Measurements from ENCODE around the gene SH3RF3.

Gene SH3RF3

GRCh38 chr2:109450574-109451273 lies 321.7 kb downstream of the SH3RF3 start:
- FAIRE-seq (no peak), DNase-seq (ENCODE audit: insufficient read length, low spot score) (no peak)
- TF ChIP-seq POLR2A (IDR thresholded peaks at IDR 0.05; ENCODE audit: low read depth, low read length), result no peak
- no peak for TF ChIP-seq POLR2AphosphoS5 (IDR thresholded peaks at IDR 0.05; ENCODE audit: low read depth, low read length)
- TF ChIP-seq POU2F2 (IDR thresholded peaks at IDR 0.05; ENCODE audit: low read depth, low read length), result no peak
- no peak for TF ChIP-seq SPI1 (IDR thresholded peaks at IDR 0.05; ENCODE audit: low read depth, low read length)
- no peak for TF ChIP-seq TAF1 (IDR thresholded peaks at IDR 0.05; ENCODE audit: low read depth, low read length)
- no peak for TF ChIP-seq PAX5 (IDR thresholded peaks at IDR 0.05; ENCODE audit: insufficient read depth, low read length, severe bottlenecking)

- FAIRE-seq, result no peak
- no peak for TF ChIP-seq POU2F2 (IDR thresholded peaks at IDR 0.05; ENCODE audit: low read depth, low read length)
- DNase-seq (ENCODE audit: insufficient read length, low spot score), result no peak
These were observed 322.7 kb downstream of the SH3RF3 start for GRCh38 chr2:109451671-109452070.

GRCh38 chr2:109452318-109453305 lies 323.6 kb downstream of the SH3RF3 start:
- DNase-seq (ENCODE audit: insufficient read length, low spot score), result no peak
- TF ChIP-seq POU2F2 (IDR thresholded peaks at IDR 0.05; ENCODE audit: low read depth, low read length), result no peak
- no peak for TF ChIP-seq POLR2A (IDR thresholded peaks at IDR 0.05; ENCODE audit: low read depth, low read length)
- TF ChIP-seq TAF1 (IDR thresholded peaks at IDR 0.05; ENCODE audit: low read depth, low read length), result no peak
- no peak for FAIRE-seq

GRCh38 chr2:109453371-109453995 lies 324.5 kb downstream of the SH3RF3 start:
- TF ChIP-seq TAF1 (IDR thresholded peaks at IDR 0.05; ENCODE audit: low read depth, low read length) (no peak), POLR2A (IDR thresholded peaks at IDR 0.05; ENCODE audit: low read depth, low read length) (no peak), SPI1 (IDR thresholded peaks at IDR 0.05; ENCODE audit: low read depth, low read length) (no peak), PAX5 (IDR thresholded peaks at IDR 0.05; ENCODE audit: insufficient read depth, low read length, severe bottlenecking) (no peak), POLR2AphosphoS5 (IDR thresholded peaks at IDR 0.05; ENCODE audit: low read depth, low read length) (no peak), POU2F2 (IDR thresholded peaks at IDR 0.05; ENCODE audit: low read depth, low read length) (no peak)
- no peak for FAIRE-seq

GRCh38 chr2:109454304-109454703 lies 325.3 kb downstream of the SH3RF3 start:
- TF ChIP-seq PAX5 (IDR thresholded peaks at IDR 0.05; ENCODE audit: insufficient read depth, low read length, severe bottlenecking), result no peak
- TF ChIP-seq POU2F2 (IDR thresholded peaks at IDR 0.05; ENCODE audit: low read depth, low read length), result no peak
- no peak for TF ChIP-seq POLR2A (IDR thresholded peaks at IDR 0.05; ENCODE audit: low read depth, low read length)
- no peak for TF ChIP-seq TAF1 (IDR thresholded peaks at IDR 0.05; ENCODE audit: low read depth, low read length)
- no peak for TF ChIP-seq SPI1 (IDR thresholded peaks at IDR 0.05; ENCODE audit: low read depth, low read length)
- TF ChIP-seq POLR2AphosphoS5 (IDR thresholded peaks at IDR 0.05; ENCODE audit: low read depth, low read length), result no peak
- DNase-seq (ENCODE audit: insufficient read length, low spot score) (no peak), FAIRE-seq (no peak)

More at GRCh38 chr2:109453371-109453995, 324.5 kb downstream of the SH3RF3 start:
- DNase-seq (ENCODE audit: insufficient read length, low spot score), result no peak

GRCh38 chr2:109454765-109455394 lies 325.9 kb downstream of the SH3RF3 start:
- FAIRE-seq (no peak), DNase-seq (ENCODE audit: insufficient read length, low spot score) (no peak)
- TF ChIP-seq POLR2AphosphoS5 (IDR thresholded peaks at IDR 0.05; ENCODE audit: low read depth, low read length), result no peak
- no peak for TF ChIP-seq SPI1 (IDR thresholded peaks at IDR 0.05; ENCODE audit: low read depth, low read length)
- TF ChIP-seq POU2F2 (IDR thresholded peaks at IDR 0.05; ENCODE audit: low read depth, low read length), result no peak
- TF ChIP-seq PAX5 (IDR thresholded peaks at IDR 0.05; ENCODE audit: insufficient read depth, low read length, severe bottlenecking), result no peak
- no peak for TF ChIP-seq POLR2A (IDR thresholded peaks at IDR 0.05; ENCODE audit: low read depth, low read length)
- no peak for TF ChIP-seq TAF1 (IDR thresholded peaks at IDR 0.05; ENCODE audit: low read depth, low read length)

- FAIRE-seq, result no peak
- TF ChIP-seq POLR2AphosphoS5 (IDR thresholded peaks at IDR 0.05; ENCODE audit: low read depth, low read length), result no peak
- TF ChIP-seq TAF1 (IDR thresholded peaks at IDR 0.05; ENCODE audit: low read depth, low read length), result no peak
- TF ChIP-seq POU2F2 (IDR thresholded peaks at IDR 0.05; ENCODE audit: low read depth, low read length), result no peak
- no peak for TF ChIP-seq SPI1 (IDR thresholded peaks at IDR 0.05; ENCODE audit: low read depth, low read length)
- no peak for TF ChIP-seq POLR2A (IDR thresholded peaks at IDR 0.05; ENCODE audit: low read depth, low read length)
- no peak for DNase-seq (ENCODE audit: insufficient read length, low spot score)
These were observed 327.0 kb downstream of the SH3RF3 start for GRCh38 chr2:109455731-109456691.

GRCh38 chr2:109456776-109457175 lies 327.8 kb downstream of the SH3RF3 start:
- no peak for DNase-seq (ENCODE audit: insufficient read length, low spot score)
- no peak for FAIRE-seq
- TF ChIP-seq SPI1 (IDR thresholded peaks at IDR 0.05; ENCODE audit: low read depth, low read length), result no peak
